Measurements from ENCODE around the gene GRIK2.

DNA sequence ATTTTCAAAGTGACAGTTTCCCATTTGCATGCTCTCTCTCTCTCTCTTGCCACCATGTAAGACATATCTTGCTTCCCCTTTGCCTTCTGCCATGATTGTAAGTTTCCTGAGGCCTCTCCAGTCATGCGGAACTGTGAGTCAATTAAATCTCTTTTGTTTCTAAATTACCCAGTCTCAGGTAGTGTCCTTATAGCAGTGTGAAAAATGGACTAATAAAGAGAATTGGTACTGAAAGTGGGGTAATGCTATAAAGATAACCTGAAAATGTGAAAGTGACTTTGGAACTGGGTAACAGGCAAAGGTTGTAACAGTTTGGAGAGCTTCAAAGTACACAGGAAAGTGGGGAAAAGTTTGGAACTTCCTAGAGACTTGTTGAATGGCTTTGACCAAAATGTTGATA is 389.8 kb downstream of the GRIK2 start:
- TF ChIP-seq, protein P1, sequence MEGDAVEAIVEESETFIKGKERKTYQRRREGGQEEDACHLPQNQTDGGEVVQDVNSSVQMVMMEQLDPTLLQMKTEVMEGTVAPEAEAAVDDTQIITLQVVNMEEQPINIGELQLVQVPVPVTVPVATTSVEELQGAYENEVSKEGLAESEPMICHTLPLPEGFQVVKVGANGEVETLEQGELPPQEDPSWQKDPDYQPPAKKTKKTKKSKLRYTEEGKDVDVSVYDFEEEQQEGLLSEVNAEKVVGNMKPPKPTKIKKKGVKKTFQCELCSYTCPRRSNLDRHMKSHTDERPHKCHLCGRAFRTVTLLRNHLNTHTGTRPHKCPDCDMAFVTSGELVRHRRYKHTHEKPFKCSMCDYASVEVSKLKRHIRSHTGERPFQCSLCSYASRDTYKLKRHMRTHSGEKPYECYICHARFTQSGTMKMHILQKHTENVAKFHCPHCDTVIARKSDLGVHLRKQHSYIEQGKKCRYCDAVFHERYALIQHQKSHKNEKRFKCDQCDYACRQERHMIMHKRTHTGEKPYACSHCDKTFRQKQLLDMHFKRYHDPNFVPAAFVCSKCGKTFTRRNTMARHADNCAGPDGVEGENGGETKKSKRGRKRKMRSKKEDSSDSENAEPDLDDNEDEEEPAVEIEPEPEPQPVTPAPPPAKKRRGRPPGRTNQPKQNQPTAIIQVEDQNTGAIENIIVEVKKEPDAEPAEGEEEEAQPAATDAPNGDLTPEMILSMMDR (IDR thresholded peaks at IDR 0.05) = no peak
- TF ChIP-seq EP300 (IDR thresholded peaks at IDR 0.05; ENCODE audit: low read depth) = no peak
